Thyroid gland (tissue), 4 donors: ENCODE results near the gene PSMC3.

Experiments used
- CTCF ChIP-seq, 6 experiments: fragments of 200-600 bp in 3 of 6; fragments of 450-650 bp in 3 of 6; sonication (generic) in 3 of 6; IDR thresholded peaks; one replicate each; pipeline ENCODE4 v1.5.1; 2016 to 2019; ENCODE audit warnings: antibody characterized with exemption in 6 of 6, mild to moderate bottlenecking in 2 of 6, inconsistent platforms in 1 of 6, moderate library complexity in 1 of 6
- POLR2A ChIP-seq, 2 donors: fragments of 450-650 bp; IDR thresholded peaks; one replicate each; pipeline ENCODE4 v1.6.1; 2017; ENCODE audit warnings: antibody characterized with exemption in 2 of 2, mild to moderate bottlenecking in 2 of 2, moderate library complexity in 1 of 2

GRCh38 chr11:47449541-47449940 is 23.3 kb upstream of the PSMC3 start:
- TF ChIP-seq CTCF (IDR thresholded peaks at IDR 0.05): no peak
- TF ChIP-seq POLR2A (IDR thresholded peaks at IDR 0.05): no peak
